ENCODE measurements around the gene ZNF550. TPM values are rescaled to one million over a fixed set of nuclear protein-coding genes. Genes with fewer than 3 reads are reported as not detected.

Gene ZNF550
- total RNA-seq, 1 experiment from 2014 or later = 18.2 TPM

DNA sequence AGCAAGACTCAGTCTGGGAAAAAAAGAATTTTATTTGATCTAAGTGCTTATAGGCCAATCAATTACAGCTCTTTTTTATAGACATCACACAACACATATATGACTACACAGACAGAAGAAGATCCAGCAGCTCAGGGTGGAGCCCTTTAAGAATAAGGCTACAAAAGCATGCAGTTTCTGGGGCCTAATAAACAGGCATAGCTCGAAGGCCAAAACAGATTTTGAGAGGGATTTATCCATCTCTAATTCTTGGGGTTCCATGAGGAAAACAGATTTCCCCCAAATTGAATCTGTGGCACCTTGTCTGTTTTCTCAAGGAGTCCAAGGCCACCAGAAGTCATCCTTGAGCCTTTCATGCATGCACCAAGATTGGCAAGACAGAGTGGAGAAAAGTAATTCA, 3.9 kb upstream of the ZNF550 start:
- Histone ChIP-seq H4K20me1 (ENCODE audit: insufficient read depth) (no peaks in the 10 kb centered on the region), H3K4me3 (no peak overlapping the region), H3K27me3 (ENCODE audit: insufficient read depth, low read depth) (no peaks in the 10 kb centered on the region; the same call in 1 of the 2 replicates), H2AFZ (no peak overlapping the region), H3K4me2 (no peak overlapping the region), H3K9me3 (ENCODE audit: insufficient read depth, low read depth) (peaks cover 65% of the 10 kb centered on the region), H3K4me1 (replicated peaks; ENCODE audit: insufficient read depth) (peaks cover 8% of the 10 kb centered on the region), H3K9me2 (ENCODE audit: insufficient read depth) (no peaks in the 10 kb centered on the region), H3K36me3 (ENCODE audit: low read depth) (no peaks in the 10 kb centered on the region), H3F3A (ENCODE audit: insufficient read depth, low read depth) (0 out of 2 replicates have a peak, but pooled peaks cover 16% of the 10 kb centered on the region), H3K27ac (no peak overlapping the region), H3K79me2 (ENCODE audit: low read depth) (peaks cover 10% of the 10 kb centered on the region)
- CTCF ChIA-PET = no interaction called here
- BruUV-seq (replicated peaks) = no TSS peak
- no peak for DNase-seq
- intact Hi-C loops (cut with micrococcal nuclease; ENCODE audit: unreplicated experiment) = no loop called here
- POLR2A ChIA-PET (ENCODE audit: unreplicated experiment) = no interaction called here
- TF ChIP-seq, protein P1, sequence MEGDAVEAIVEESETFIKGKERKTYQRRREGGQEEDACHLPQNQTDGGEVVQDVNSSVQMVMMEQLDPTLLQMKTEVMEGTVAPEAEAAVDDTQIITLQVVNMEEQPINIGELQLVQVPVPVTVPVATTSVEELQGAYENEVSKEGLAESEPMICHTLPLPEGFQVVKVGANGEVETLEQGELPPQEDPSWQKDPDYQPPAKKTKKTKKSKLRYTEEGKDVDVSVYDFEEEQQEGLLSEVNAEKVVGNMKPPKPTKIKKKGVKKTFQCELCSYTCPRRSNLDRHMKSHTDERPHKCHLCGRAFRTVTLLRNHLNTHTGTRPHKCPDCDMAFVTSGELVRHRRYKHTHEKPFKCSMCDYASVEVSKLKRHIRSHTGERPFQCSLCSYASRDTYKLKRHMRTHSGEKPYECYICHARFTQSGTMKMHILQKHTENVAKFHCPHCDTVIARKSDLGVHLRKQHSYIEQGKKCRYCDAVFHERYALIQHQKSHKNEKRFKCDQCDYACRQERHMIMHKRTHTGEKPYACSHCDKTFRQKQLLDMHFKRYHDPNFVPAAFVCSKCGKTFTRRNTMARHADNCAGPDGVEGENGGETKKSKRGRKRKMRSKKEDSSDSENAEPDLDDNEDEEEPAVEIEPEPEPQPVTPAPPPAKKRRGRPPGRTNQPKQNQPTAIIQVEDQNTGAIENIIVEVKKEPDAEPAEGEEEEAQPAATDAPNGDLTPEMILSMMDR (conservative IDR thresholded peaks at IDR 0.05) = no peak
- TF ChIP-seq EZH2 (IDR thresholded peaks at IDR 0.05; ENCODE audit: low read depth) = no peak

DNA sequence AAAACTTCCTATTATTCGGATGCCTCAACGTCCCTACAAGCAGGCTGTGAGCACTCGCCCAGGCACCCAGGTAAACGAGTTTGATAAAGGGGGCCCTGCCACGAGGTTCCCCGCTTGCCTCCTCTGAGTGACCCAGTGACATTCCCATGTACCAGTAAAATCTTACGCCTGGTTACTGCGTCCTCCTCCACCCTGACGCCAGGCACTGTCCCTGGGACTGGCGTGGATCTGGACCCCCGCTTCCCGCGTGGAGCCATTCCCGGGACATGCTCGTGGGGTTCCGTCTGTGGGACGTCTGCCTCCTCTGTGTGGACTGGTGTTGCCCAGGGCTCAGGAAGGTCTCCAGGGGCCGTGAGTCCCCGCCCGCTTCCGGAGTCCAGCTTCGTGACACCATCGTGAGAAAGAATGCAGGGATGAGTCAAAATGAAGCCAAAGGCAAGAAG, 407 bp upstream of the ZNF550 start:
- Histone ChIP-seq H3K4me3 (peak overlapping the region; percentile 90), H2AFZ (peak overlapping the region; percentile 96), H3K4me2 (peak overlapping the region; percentile 97), H3K79me2 (ENCODE audit: low read depth) (peaks cover 23% of the 10 kb centered on the region), H3K27me3 (ENCODE audit: insufficient read depth, low read depth) (no peaks in the 10 kb centered on the region; the same call in 1 of the 2 replicates), H3F3A (ENCODE audit: insufficient read depth, low read depth) (0 out of 2 replicates have a peak, but pooled peaks cover 18% of the 10 kb centered on the region), H4K20me1 (ENCODE audit: insufficient read depth) (no peaks in the 10 kb centered on the region), H3K4me1 (replicated peaks; ENCODE audit: insufficient read depth) (peaks cover 13% of the 10 kb centered on the region), H3K9me2 (ENCODE audit: insufficient read depth) (no peaks in the 10 kb centered on the region), H3K36me3 (ENCODE audit: low read depth) (peaks cover 21% of the 10 kb centered on the region), H3K9me3 (ENCODE audit: insufficient read depth, low read depth) (peaks cover 56% of the 10 kb centered on the region), H3K27ac (peak overlapping the region; percentile 83)
- intact Hi-C loops (cut with micrococcal nuclease; ENCODE audit: unreplicated experiment) = loop anchor here (1.0 to 2.0 kb wide), 2 partner anchors 19 to 289 kb away; partner anchors contain the start of gene ZNF587
- BruUV-seq (replicated peaks) = TSS peak; percentile 53
- TF ChIP-seq, protein P1 (conservative IDR thresholded peaks at IDR 0.05) = no peak
- no peak for TF ChIP-seq EZH2 (IDR thresholded peaks at IDR 0.05; ENCODE audit: low read depth)
- ChIA-PET CTCF (no interaction called here), POLR2A (ENCODE audit: unreplicated experiment) (no interaction called here)
- DNase-seq = peak; percentile 62 to 86

DNA sequence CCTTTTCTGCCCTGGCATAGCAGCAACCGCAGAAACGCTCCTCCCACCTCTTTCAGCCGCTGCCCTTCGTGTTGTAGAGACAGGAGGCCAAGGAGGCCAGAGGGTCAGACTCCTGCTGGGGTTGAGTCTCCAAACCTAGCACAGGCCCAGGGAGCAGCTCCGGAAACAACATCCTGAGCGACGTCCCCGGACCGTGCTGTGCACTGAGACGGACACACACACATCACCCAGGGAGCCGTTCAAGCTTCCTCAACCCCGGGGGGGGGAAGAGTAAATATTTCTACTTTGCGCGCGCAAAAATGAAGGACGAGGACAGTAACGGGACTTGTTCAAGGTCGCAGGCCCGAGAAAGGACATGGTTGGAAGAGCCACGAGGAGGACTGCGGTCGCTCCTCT, 657 bp downstream of the ZNF550 start:
- POLR2A ChIA-PET (ENCODE audit: unreplicated experiment) = interaction anchor here (0.7 kb wide), 1 partner anchor 188 kb away, joined by 3 read pairs; no protein-coding TSS in a partner anchor

More for the DNA sequence above, 657 bp downstream of the ZNF550 start:
- TF ChIP-seq, protein P1 (conservative IDR thresholded peaks at IDR 0.05) = no peak
- TF ChIP-seq EZH2 (IDR thresholded peaks at IDR 0.05; ENCODE audit: low read depth) = no peak
- H3K9me3 ChIP-seq (ENCODE audit: insufficient read depth, low read depth) = peaks cover 48% of the 10 kb centered on the region
- no TSS peak for BruUV-seq (replicated peaks)
- H3K4me2 ChIP-seq = peak overlapping the region; percentile 97
- H3F3A ChIP-seq (ENCODE audit: insufficient read depth, low read depth) = 0 out of 2 replicates have a peak, but pooled peaks cover 18% of the 10 kb centered on the region
- peaks cover 13% of the 10 kb centered on the region for H3K4me1 ChIP-seq (replicated peaks; ENCODE audit: insufficient read depth)
- no peaks in the 10 kb centered on the region for H3K9me2 ChIP-seq (ENCODE audit: insufficient read depth)
- peak overlapping the region; percentile 90 for H3K4me3 ChIP-seq
- peak overlapping the region; percentile 83 for H3K27ac ChIP-seq
- intact Hi-C loops (cut with micrococcal nuclease; ENCODE audit: unreplicated experiment) = loop anchor here (1.0 to 5.0 kb wide), 3 partner anchors 32 to 746 kb away; partner anchors contain the start of genes ERVK3-1, ZNF211 and ZNF549
- H3K79me2 ChIP-seq (ENCODE audit: low read depth) = peaks cover 23% of the 10 kb centered on the region
- H2AFZ ChIP-seq = peak overlapping the region; percentile 96
- CTCF ChIA-PET = interaction anchor here (0.6 kb wide), 1 partner anchor 443 kb away, joined by 3 read pairs; no protein-coding TSS in a partner anchor
- H3K27me3 ChIP-seq (ENCODE audit: insufficient read depth, low read depth) = no peaks in the 10 kb centered on the region
- peaks cover 32% of the 10 kb centered on the region for H3K36me3 ChIP-seq (ENCODE audit: low read depth)
- no peaks in the 10 kb centered on the region for H4K20me1 ChIP-seq (ENCODE audit: insufficient read depth)
- DNase-seq = peak; percentile 53 to 59
